ENCODE results near the gene BANF1.

- no peak for TF ChIP-seq CTCF (optimal IDR thresholded peaks at IDR 0.05 in 1 of 3, IDR thresholded peaks at IDR 0.05 in 1 of 3, conservative IDR thresholded peaks at IDR 0.05 in 1 of 3; ENCODE audit: extremely low read depth in 1 of 3, insufficient read depth in 2 of 3, low read length in 3 of 3)
- no peak for TF ChIP-seq EZH2 (IDR thresholded peaks at IDR 0.05; ENCODE audit: low read length)
These were observed 988 bp downstream of the BANF1 start for GRCh38 chr11:66003291-66003690.

Data from keratinocyte (primary cell).